K562 (cell line): ENCODE results near the gene TM9SF4. TPM values are rescaled to one million over a fixed set of nuclear protein-coding genes. Genes with fewer than 3 reads are reported as not detected.

Experiments
- ATAC-seq: fragments of 200-7000 bp; cut with Tn5 transposase; 3 replicates; pipeline ENCODE4 v1.9.1; 2020; ENCODE audit warnings: moderate library complexity
- BruUV-seq: library from RNA; stranded (reverse); fragments of 400-500 nt; replicated peaks from 2 replicates; lab custom pipeline; 2021; lab: Mats Ljungman, UMichigan
- CTCF ChIA-PET: fragments of 300-600 bp; formaldehyde crosslinking; extraction: SDS; loops from one replicate; lab custom pipeline; 2021; ENCODE audit warnings: low intra/inter-chr PET ratio; lab: Yijun Ruan, JAX
- POLR2A ChIA-PET: fragments of 300-600, 350-650 bp; sonication (Branson Sonifier 250); formaldehyde crosslinking; extraction: SDS; loops from one replicate; lab custom pipeline; 2021; ENCODE audit warnings: antibody characterized with exemption, inconsistent platforms; lab: Yijun Ruan, JAX
- DNase-seq, 4 experiments: peaks; one replicate each; pipeline versions ENCODE4 v3.0.0 to v3.0.0-alpha.2; 2011 to 2018; ENCODE audit warnings: low spot score in 3 of 4, mixed read lengths in 3 of 4; ENCODE audit errors: extremely low read depth in 1 of 4
- FAIRE-seq: peaks from 2 replicates; lab custom pipeline; 2011; peaks lifted over from hg19 to GRCh38; lab: Jason Lieb, UNC
- H2AFZ ChIP-seq: 2 replicates; pipeline ENCODE4 v1.6.0; 2011; ENCODE audit warnings: low read depth, low read length, control low read depth, inconsistent platforms
- H3K27ac ChIP-seq: fragments of 200-600 bp; 3 replicates; pipeline ENCODE4 v1.8.0; 2011; ENCODE audit warnings: low read depth, mild to moderate bottlenecking, control low read depth, inconsistent platforms, low read length, moderate library complexity, mixed read lengths; ENCODE audit errors: extremely low read depth
- H3K27me3 ChIP-seq, 2 experiments: fragments of 300-600 bp in 1 of 2; 2 replicates in 1 of 2; 3 replicates in 1 of 2; pipeline versions ENCODE4 v1.6.0 to v1.8.0; 2011; ENCODE audit warnings: inconsistent platforms in 2 of 2, low read length in 2 of 2, mild to moderate bottlenecking in 1 of 2, mixed read lengths in 1 of 2, moderate library complexity in 1 of 2; ENCODE audit not compliant: control insufficient read depth in 2 of 2, insufficient read depth in 2 of 2
- H3K36me3 ChIP-seq: fragments of 300-600 bp; 3 replicates; pipeline ENCODE4 v1.8.0; 2011; ENCODE audit warnings: mild to moderate bottlenecking, low read length, inconsistent platforms; ENCODE audit not compliant: control insufficient read depth, insufficient read depth
- H3K4me1 ChIP-seq, 2 experiments: fragments of 200-600 bp in 1 of 2; replicated peaks in 1 of 2; 2 replicates in 1 of 2; 3 replicates in 1 of 2; pipeline versions ENCODE4 v1.5.1 to v1.8.0; 2011; ENCODE audit warnings: inconsistent platforms in 2 of 2, low read length in 2 of 2, mild to moderate bottlenecking in 1 of 2, mixed read lengths in 1 of 2, moderate library complexity in 1 of 2; ENCODE audit not compliant: control insufficient read depth in 2 of 2, insufficient read depth in 2 of 2
- H3K4me2 ChIP-seq: 2 replicates; pipeline ENCODE4 v1.6.1; 2011; ENCODE audit warnings: low read length, control low read depth, inconsistent platforms, mixed read lengths; ENCODE audit not compliant: insufficient read depth
- H3K4me3 ChIP-seq: fragments of 200-600 bp; sonication (generic), shearing (Covaris generic); 2 replicates; pipeline ENCODE4 v1.5.1; 2016; ENCODE audit warnings: control low read depth, inconsistent platforms
- H3K79me2 ChIP-seq: fragments of 200-600 bp; 3 replicates; pipeline ENCODE4 v1.8.0; 2011; ENCODE audit warnings: low read length, inconsistent platforms; ENCODE audit not compliant: control insufficient read depth, insufficient read depth
- H3K9ac ChIP-seq, 2 experiments: 2 replicates each; pipeline versions ENCODE4 v1.6.0 to v1.6.1; 2011; ENCODE audit warnings: low read depth in 2 of 2, low read length in 2 of 2, control low read depth in 1 of 2, inconsistent platforms in 1 of 2, mild to moderate bottlenecking in 1 of 2, mixed read lengths in 1 of 2; ENCODE audit not compliant: insufficient read depth in 1 of 2
- H3K9me1 ChIP-seq: one replicate; pipeline ENCODE4 v1.6.0; 2011; ENCODE audit warnings: inconsistent platforms, mild to moderate bottlenecking, low read length, moderate library complexity; ENCODE audit not compliant: control insufficient read depth, insufficient read depth
- H3K9me3 ChIP-seq: replicated peaks from 2 replicates; pipeline ENCODE4 v1.5.1; 2011; ENCODE audit warnings: low read depth, low read length, inconsistent platforms; ENCODE audit not compliant: control insufficient read depth, insufficient read depth
- H4K20me1 ChIP-seq: replicated peaks from 2 replicates; pipeline ENCODE4 v1.6.1; 2011; ENCODE audit warnings: low read length, inconsistent platforms, mixed read lengths; ENCODE audit not compliant: control insufficient read depth, insufficient read depth
- ARID4B ChIP-seq: sonication (generic); formaldehyde crosslinking; IDR thresholded peaks from 2 replicates; pipeline ENCODE4 v1.8.0; 2022; ENCODE audit warnings: mild to moderate bottlenecking, missing genetic modification reagents
- ATF4 ChIP-seq: fragments of 450-650 bp; formaldehyde crosslinking; IDR thresholded peaks from 2 replicates; pipeline ENCODE4 v1.4.0; 2022; ENCODE audit warnings: mild to moderate bottlenecking, moderate library complexity
- BDP1 ChIP-seq: IDR thresholded peaks from 3 replicates; pipeline ENCODE4 v1.6.1; 2011; ENCODE audit not compliant: insufficient read length, insufficient read depth
- CHD1 ChIP-seq: fragments of 200-600 bp; sonication (generic); IDR thresholded peaks from one replicate; pipeline ENCODE4 v1.6.1; 2012; ENCODE audit warnings: mild to moderate bottlenecking, moderate library complexity, low read length, inconsistent platforms
- GTF2B ChIP-seq: IDR thresholded peaks from 2 replicates; pipeline ENCODE4 v1.6.1; 2011; ENCODE audit not compliant: insufficient read length; ENCODE audit errors: extremely low read depth
- HDAC1 ChIP-seq, 2 experiments: fragments of 450-650 bp; IDR thresholded peaks; 2 replicates each; pipeline ENCODE4 v1.6.1; 2016 to 2017; ENCODE audit warnings: inconsistent platforms in 1 of 2, mild to moderate bottlenecking in 1 of 2, moderate library complexity in 1 of 2
- MXI1 ChIP-seq: IDR thresholded peaks from 2 replicates; pipeline ENCODE4 v1.6.1; 2011; ENCODE audit warnings: low read depth, mild to moderate bottlenecking, improper control_type of control experiment, low read length
- POLR3G ChIP-seq: IDR thresholded peaks from 2 replicates; pipeline ENCODE4 v1.6.1; 2011; ENCODE audit not compliant: insufficient read length, insufficient replicate concordance; ENCODE audit errors: extremely low read depth
- PYGO2 ChIP-seq: fragments of 450-650 bp; IDR thresholded peaks from 2 replicates; pipeline ENCODE4 v1.6.1; 2016; ENCODE audit warnings: mild to moderate bottlenecking, missing genetic modification characterization, moderate library complexity, missing compliant biosample characterization
- RAD21 ChIP-seq, 2 experiments: fragments of 250-450 bp in 1 of 2; fragments of 450-650 bp in 1 of 2; sonication (Bioruptor Pico) in 1 of 2; formaldehyde crosslinking in 1 of 2; IDR thresholded peaks in 1 of 2; conservative IDR thresholded peaks in 1 of 2; 2 replicates each; pipeline versions ENCODE4 v1.4.0 to v1.8.0; 2020 to 2022; ENCODE audit warnings: mild to moderate bottlenecking in 2 of 2, moderate library complexity in 1 of 2
- SAFB2 ChIP-seq: fragments of 200-400 bp; formaldehyde crosslinking; IDR thresholded peaks from 2 replicates; pipeline ENCODE4 v1.6.1; 2018; ENCODE audit warnings: borderline replicate concordance, low read length, low read depth, moderate library complexity; ENCODE audit not compliant: severe bottlenecking
- STAT5A ChIP-seq: IDR thresholded peaks from 2 replicates; pipeline ENCODE4 v1.6.1; 2012; ENCODE audit warnings: low read length, inconsistent platforms, borderline replicate concordance
- TCF7L2 ChIP-seq: fragments of 150-350 bp; IDR thresholded peaks from 2 replicates; pipeline ENCODE4 v1.6.1; 2016; ENCODE audit warnings: low read depth, mild to moderate bottlenecking, low read length, moderate library complexity
- ZBTB2 ChIP-seq: fragments of 450-650 bp; IDR thresholded peaks from 2 replicates; pipeline ENCODE4 v1.6.1; 2016; ENCODE audit warnings: antibody characterized with exemption
- ZNF124 ChIP-seq: sonication (generic); formaldehyde crosslinking; IDR thresholded peaks from 2 replicates; pipeline ENCODE4 v1.8.1; 2022; ENCODE audit warnings: missing genetic modification reagents
- ZNF778 ChIP-seq: fragments of 450-650 bp; formaldehyde crosslinking; IDR thresholded peaks from 2 replicates; pipeline ENCODE4 v1.4.0; 2020; ENCODE audit warnings: mild to moderate bottlenecking, moderate library complexity
- WGBS: fragments of 100-300 bp; shearing (Covaris generic); methylation state at CpG from one replicate; pipeline ENCODE4 v1.1.6; 2016; ENCODE audit warnings: low coverage, mixed read lengths; ENCODE audit not compliant: insufficient coverage; ENCODE audit errors: missing lambda C conversion rate; 5-methylcytosine and 5-hydroxymethylcytosine counted together
- in situ Hi-C: fragments of 300-500 bp; cut with MboI; formaldehyde crosslinking; loops from 4 replicates; pipeline ENCODE4 v1.15.0; 2018; ENCODE audit warnings: inconsistent platforms, mixed read lengths
- intact Hi-C: fragments of 100-400 bp; cut with micrococcal nuclease; formaldehyde crosslinking; loops from 2 replicates; pipeline ENCODE4 v1.14.2; 2022
- polyA plus RNA-seq, 8 experiments: library from polyadenylated mRNA; depleted of rRNA in 4 of 8; stranded (reverse) in 5 of 8; unstranded in 3 of 8; fragments of >200 nt; fragmentation: Nextera tagmentation in 2 of 8; fragmentation: Illumina TruSeq in 1 of 8; extraction: Ambion mirVana in 2 of 8; extraction: Trizol in 1 of 8; gene quantifications; 2 replicates each; pipeline versions ENCODE4 v1.2.1 to v1.2.3, GENCODE V29; 2011 to 2014; ENCODE audit warnings: inconsistent platforms in 1 of 8, missing spikeins in 1 of 8
- total RNA-seq, 7 experiments: library from RNA; depleted of rRNA in 6 of 7; stranded (reverse); fragments of >200 nt in 6 of 7; fragmentation: Illumina TruSeq in 2 of 7; extraction: Trizol in 2 of 7; gene quantifications; 2 replicates each; pipeline versions ENCODE4 v1.2.1 to v1.2.3, GENCODE V29; 2011 to 2021; ENCODE audit warnings: low replicate concordance in 1 of 7

The TM9SF4 gene
- total and polyA plus RNA-seq, 9 of the 15 experiments (the other 6 are each of a cell fraction or from before 2014, with no cell fraction given): 14.5 to 46.3 (median 26.9) TPM

- CTCF ChIA-PET: no interaction called here
- 98% methylated on average over 3 of the region's 3 CpGs for WGBS
- TF ChIP-seq CHD1 (no peak), ZBTB2 (no peak), ZNF124 (CRISPR knock-in tag) (no peak), MXI1 (no peak), PYGO2 (tag) (no peak), POLR3G (no peak), HDAC1 (IDR thresholded peaks at IDR 0.05) (no peak), BDP1 (no peak), SAFB2 (no peak), ATF4 (no peak), STAT5A (no peak), RAD21 (CRISPR knock-in tag; conservative IDR thresholded peaks at IDR 0.05 in 1 of 2, IDR thresholded peaks at IDR 0.05 in 1 of 2) (no peak), ZNF778 (CRISPR knock-in tag) (no peak), GTF2B (no peak), TCF7L2 (no peak), ARID4B (CRISPR knock-in tag) (no peak)
Observed at GRCh38 chr20:32111753-32112152, 2.2 kb downstream of the TM9SF4 start.

More at GRCh38 chr20:32111753-32112152, 2.2 kb downstream of the TM9SF4 start:
- peaks cover 19% of the 10 kb centered on the region; the same call in 1 of the 2 replicates for H4K20me1 ChIP-seq
- H3K9me1 ChIP-seq: no peaks in the 10 kb centered on the region
- no peak overlapping the region for H3K9ac ChIP-seq
- peaks cover 0 to 3% of the 10 kb centered on the region in 2 experiments; a peak in 1 of 5 replicates for H3K27me3 ChIP-seq
- no peak overlapping the region for H2AFZ ChIP-seq
- no peak for DNase-seq
- H3K27ac ChIP-seq: no peak overlapping the region
- no peak overlapping the region for H3K4me3 ChIP-seq
- POLR2A ChIA-PET: interaction anchor here (0.6 kb wide), 1 partner anchor 651 kb away, joined by 3 read pairs; no protein-coding TSS in a partner anchor
- H3K36me3 ChIP-seq: peaks cover 29% of the 10 kb centered on the region
- in situ Hi-C loops (no loop called here), intact Hi-C loops (no loop called here)
- no peak overlapping the region for H3K4me2 ChIP-seq
- H3K4me1 ChIP-seq: peaks cover under 1 to 12% of the 10 kb centered on the region in 2 experiments; a peak in 3 of 5 replicates
- no TSS peak for BruUV-seq
- H3K79me2 ChIP-seq: peaks cover 68% of the 10 kb centered on the region
- FAIRE-seq: no peak
- no peak for ATAC-seq
- no peaks in the 10 kb centered on the region; the same call in 1 of the 2 replicates for H3K9me3 ChIP-seq
